Glutamatergic neuron (in vitro differentiated cells): ENCODE results near the gene ALG14. TPM values are rescaled to one million over a fixed set of nuclear protein-coding genes. Genes with fewer than 3 reads are reported as not detected.

Experiments used
- DNase-seq: peaks from one replicate; pipeline ENCODE4 v3.0.0; 2022
- H3K27ac Mint-ChIP-seq: one replicate; pipeline ENCODE4 v1.8.0; 2020; ENCODE audit warnings: mild to moderate bottlenecking, mixed read lengths, inconsistent platforms; ENCODE audit not compliant: unreplicated experiment
- H3K27me3 Mint-ChIP-seq: one replicate; pipeline ENCODE4 v1.8.0; 2020; ENCODE audit warnings: mild to moderate bottlenecking, moderate library complexity, mixed read lengths, inconsistent platforms; ENCODE audit not compliant: unreplicated experiment
- H3K36me3 Mint-ChIP-seq: one replicate; pipeline ENCODE4 v1.8.0; 2020; ENCODE audit warnings: mild to moderate bottlenecking, mixed read lengths, inconsistent platforms; ENCODE audit not compliant: unreplicated experiment
- H3K4me1 Mint-ChIP-seq: one replicate; pipeline ENCODE4 v1.8.0; 2020; ENCODE audit warnings: mild to moderate bottlenecking, low read depth, mixed read lengths, inconsistent platforms; ENCODE audit not compliant: unreplicated experiment
- H3K4me3 Mint-ChIP-seq: one replicate; pipeline ENCODE4 v1.8.0; 2020; ENCODE audit warnings: mild to moderate bottlenecking, mixed read lengths, inconsistent platforms; ENCODE audit not compliant: unreplicated experiment
- H3K9me3 Mint-ChIP-seq: one replicate; pipeline ENCODE4 v1.8.0; 2020; ENCODE audit warnings: mild to moderate bottlenecking, moderate library complexity, mixed read lengths, inconsistent platforms; ENCODE audit not compliant: unreplicated experiment
- CTCF ChIP-seq: fragments of 200-600 bp; sonication (generic); IDR thresholded peaks from one replicate; pipeline ENCODE4 v1.5.0; 2021; ENCODE audit not compliant: partially characterized antibody, unreplicated experiment
- total RNA-seq: library from RNA; stranded (reverse); fragmentation: NEBNext Ultra II Directional; extraction: Animal tissue kit (Norgen Biotek cat#: 25700); gene quantifications from one replicate; pipeline ENCODE4 v1.2.1, GENCODE V29; 2021; ENCODE audit not compliant: unreplicated experiment

Gene ALG14
- total RNA-seq, 1 donor from 2014 or later: 4.7 TPM

- no peak overlapping the region for H3K27ac Mint-ChIP-seq
- H3K27me3 Mint-ChIP-seq: no peaks in the 10 kb centered on the region
- no peaks in the 10 kb centered on the region for H3K4me1 Mint-ChIP-seq
- DNase-seq: no peak
- H3K36me3 Mint-ChIP-seq: peaks cover 14% of the 10 kb centered on the region
- no peak overlapping the region for H3K4me3 Mint-ChIP-seq
- no peaks in the 10 kb centered on the region for H3K9me3 Mint-ChIP-seq
- no peak for TF ChIP-seq CTCF
Measured at GRCh38 chr1:95028954-95029353, 43.8 kb downstream of the ALG14 start.

- no peak for TF ChIP-seq CTCF
- Mint-ChIP-seq H3K4me3 (no peak overlapping the region), H3K9me3 (no peaks in the 10 kb centered on the region), H3K4me1 (no peaks in the 10 kb centered on the region), H3K36me3 (peaks cover 14% of the 10 kb centered on the region), H3K27me3 (no peaks in the 10 kb centered on the region), H3K27ac (no peak overlapping the region)
- DNase-seq: no peak
Measured at GRCh38 chr1:95027046-95027445, 45.7 kb downstream of the ALG14 start.

GRCh38 chr1:95023399-95024043, 49.2 kb downstream of the ALG14 start:
- no peak for DNase-seq
- no peak overlapping the region for H3K4me3 Mint-ChIP-seq
- H3K27me3 Mint-ChIP-seq: no peaks in the 10 kb centered on the region
- TF ChIP-seq CTCF: no peak
- H3K36me3 Mint-ChIP-seq: peaks cover 9% of the 10 kb centered on the region
- H3K27ac Mint-ChIP-seq: no peak overlapping the region
- H3K9me3 Mint-ChIP-seq: no peaks in the 10 kb centered on the region
- peaks cover 7% of the 10 kb centered on the region for H3K4me1 Mint-ChIP-seq

GRCh38 chr1:95022644-95022926, 50.2 kb downstream of the ALG14 start:
- H3K9me3 Mint-ChIP-seq: no peaks in the 10 kb centered on the region
- no peak for DNase-seq
- H3K36me3 Mint-ChIP-seq: peaks cover 9% of the 10 kb centered on the region
- no peaks in the 10 kb centered on the region for H3K27me3 Mint-ChIP-seq
- H3K4me1 Mint-ChIP-seq: peaks cover 11% of the 10 kb centered on the region
- no peak overlapping the region for H3K27ac Mint-ChIP-seq
- no peak overlapping the region for H3K4me3 Mint-ChIP-seq
- no peak for TF ChIP-seq CTCF

GRCh38 chr1:95021805-95022643, 50.7 kb downstream of the ALG14 start:
- no peak for DNase-seq
- TF ChIP-seq CTCF: no peak
- H3K27me3 Mint-ChIP-seq: no peaks in the 10 kb centered on the region
- H3K4me3 Mint-ChIP-seq: no peak overlapping the region
- peaks cover 15% of the 10 kb centered on the region for H3K4me1 Mint-ChIP-seq
- H3K9me3 Mint-ChIP-seq: no peaks in the 10 kb centered on the region
- H3K27ac Mint-ChIP-seq: no peak overlapping the region
- peaks cover 9% of the 10 kb centered on the region for H3K36me3 Mint-ChIP-seq
